Stimulated activated CD8-positive, alpha-beta memory T cell treated with anti-CD3 and anti-CD28 coated beads, Interleukin-7, amount 100 ng/mL, for 1 hour (primary cell): Measurements from ENCODE around the gene NR5A2.

Experiments
- DNase-seq, 2 donors: peaks; one replicate each; pipeline ENCODE4 v3.0.0-alpha.2; 2020; ENCODE audit warnings: low read depth in 2 of 2

NR5A2 gene

GRCh38 chr1:200124309-200124708 is 96.8 kb downstream of the NR5A2 start:
- DNase-seq, result no peak

GRCh38 chr1:200128081-200128480 is 100.6 kb downstream of the NR5A2 start:
- DNase-seq, result no peak

GRCh38 chr1:200128944-200129879 is 101.7 kb downstream of the NR5A2 start:
- no peak for DNase-seq

- DNase-seq, result no peak
Observed at GRCh38 chr1:200130552-200130951, 103.0 kb downstream of the NR5A2 start.

- no peak for DNase-seq
Observed at GRCh38 chr1:200131551-200132125, 104.1 kb downstream of the NR5A2 start.

- no peak for DNase-seq
Observed at GRCh38 chr1:200133123-200133522, 105.6 kb downstream of the NR5A2 start.

- no peak for DNase-seq
Observed at GRCh38 chr1:200134116-200134515, 106.6 kb downstream of the NR5A2 start.

GRCh38 chr1:200136384-200136783 is 108.9 kb downstream of the NR5A2 start:
- no peak for DNase-seq

GRCh38 chr1:200139661-200140250 is 112.2 kb downstream of the NR5A2 start:
- no peak for DNase-seq

- no peak for DNase-seq
Observed at GRCh38 chr1:200143347-200143746, 115.8 kb downstream of the NR5A2 start.

- no peak for DNase-seq
Observed at GRCh38 chr1:200146100-200146499, 118.6 kb downstream of the NR5A2 start.

- no peak for DNase-seq
Observed at GRCh38 chr1:200147094-200147493, 119.6 kb downstream of the NR5A2 start.

- no peak for DNase-seq
Observed at GRCh38 chr1:200147742-200148141, 120.2 kb downstream of the NR5A2 start.

GRCh38 chr1:200150006-200150405 is 122.5 kb downstream of the NR5A2 start:
- no peak for DNase-seq

- no peak for DNase-seq
Observed at GRCh38 chr1:200150721-200151120, 123.2 kb downstream of the NR5A2 start.

GRCh38 chr1:200152336-200152735 is 124.8 kb downstream of the NR5A2 start:
- DNase-seq, result no peak

GRCh38 chr1:200153277-200154055 is 126.0 kb downstream of the NR5A2 start:
- peak in 1 of 2 donors; percentile 10 for DNase-seq

- DNase-seq, result peak; percentile 10 to 17
Observed at GRCh38 chr1:200154069-200154767, 126.7 kb downstream of the NR5A2 start.

- DNase-seq, result no peak
Observed at GRCh38 chr1:200157715-200158114, 130.2 kb downstream of the NR5A2 start.

- DNase-seq, result no peak
Observed at GRCh38 chr1:200161801-200162200, 134.3 kb downstream of the NR5A2 start.

- DNase-seq, result no peak
Observed at GRCh38 chr1:200162258-200162657, 134.7 kb downstream of the NR5A2 start.
